Common myeloid progenitor, CD34-positive (primary cell): ENCODE data around the gene ARRB1.

Experiments
- CTCF ChIA-PET: fragments of 350-600 bp; sonication (Branson Sonifier 250); formaldehyde crosslinking; loops from one replicate; lab custom pipeline; 2021; ENCODE audit warnings: antibody characterized with exemption; lab: Charles Lee
- POLR2A ChIA-PET: fragments of 350-600 bp; sonication (Branson Sonifier 250); formaldehyde crosslinking; loops from one replicate; lab custom pipeline; 2021; ENCODE audit warnings: antibody characterized with exemption; lab: Charles Lee
- DNase-seq, 3 donors: peaks; one replicate each; pipeline versions ENCODE4 v3.0.0 to v3.0.0-alpha.2; 2013
- H3K27ac ChIP-seq, 2 experiments: 1 replicate in 1 of 2; 2 replicates in 1 of 2; pipeline ENCODE4 v1.7.0; 2013; ENCODE audit warnings: inconsistent platforms in 2 of 2, low read length in 2 of 2, mild to moderate bottlenecking in 2 of 2, low read depth in 1 of 2, moderate library complexity in 1 of 2; ENCODE audit not compliant: severe bottlenecking in 2 of 2, insufficient read depth in 1 of 2, poor library complexity in 1 of 2
- H3K27me3 ChIP-seq, 5 experiments: replicated peaks in 2 of 5; 1 replicate in 3 of 5; 2 replicates in 2 of 5; pipeline versions ENCODE4 v1.6.1 to v1.7.0; 2013; ENCODE audit warnings: low read length in 4 of 5, mild to moderate bottlenecking in 2 of 5, moderate library complexity in 2 of 5, inconsistent platforms in 1 of 5; ENCODE audit not compliant: insufficient read depth in 5 of 5, control insufficient read depth in 4 of 5
- H3K36me3 ChIP-seq, 4 experiments: 1 replicate in 2 of 4; 2 replicates in 2 of 4; pipeline versions ENCODE4 v1.6.1 to v1.7.0; 2013; ENCODE audit warnings: low read length in 3 of 4, control low read depth in 1 of 4, mild to moderate bottlenecking in 1 of 4; ENCODE audit not compliant: control insufficient read depth in 4 of 4, insufficient read depth in 4 of 4
- H3K4me1 ChIP-seq, 4 experiments: 1 replicate in 3 of 4; 2 replicates in 1 of 4; pipeline versions ENCODE4 v1.6.1 to v1.7.1; 2013; ENCODE audit warnings: low read length in 3 of 4, mild to moderate bottlenecking in 3 of 4, control low read depth in 1 of 4, inconsistent platforms in 1 of 4, moderate library complexity in 1 of 4; ENCODE audit not compliant: control insufficient read depth in 4 of 4, insufficient read depth in 4 of 4; ENCODE audit errors: control extremely low read depth in 1 of 4
- H3K4me3 ChIP-seq, 7 experiments: 1 replicate in 4 of 7; 2 replicates in 3 of 7; pipeline versions ENCODE4 v1.5.1 to v1.7.0; 2013; ENCODE audit warnings: mild to moderate bottlenecking in 7 of 7, low read length in 6 of 7, moderate library complexity in 6 of 7, inconsistent platforms in 2 of 7, low read depth in 2 of 7, control low read depth in 1 of 7; ENCODE audit not compliant: insufficient read depth in 4 of 7, control insufficient read depth in 1 of 7; ENCODE audit errors: extremely low read depth in 1 of 7
- H3K9me3 ChIP-seq, 5 experiments: 1 replicate in 4 of 5; 2 replicates in 1 of 5; pipeline versions ENCODE4 v1.6.1 to v1.7.1; 2013; ENCODE audit warnings: low read length in 4 of 5, mild to moderate bottlenecking in 2 of 5, inconsistent platforms in 1 of 5, low read depth in 1 of 5, moderate library complexity in 1 of 5; ENCODE audit not compliant: control insufficient read depth in 4 of 5, insufficient read depth in 2 of 5; ENCODE audit errors: control extremely low read depth in 1 of 5
- WGBS: methylation state at CpG from one replicate; pipeline ENCODE4 v1.1.5; 2013; ENCODE audit not compliant: insufficient coverage; 5-methylcytosine and 5-hydroxymethylcytosine counted together

The ARRB1 gene

DNA sequence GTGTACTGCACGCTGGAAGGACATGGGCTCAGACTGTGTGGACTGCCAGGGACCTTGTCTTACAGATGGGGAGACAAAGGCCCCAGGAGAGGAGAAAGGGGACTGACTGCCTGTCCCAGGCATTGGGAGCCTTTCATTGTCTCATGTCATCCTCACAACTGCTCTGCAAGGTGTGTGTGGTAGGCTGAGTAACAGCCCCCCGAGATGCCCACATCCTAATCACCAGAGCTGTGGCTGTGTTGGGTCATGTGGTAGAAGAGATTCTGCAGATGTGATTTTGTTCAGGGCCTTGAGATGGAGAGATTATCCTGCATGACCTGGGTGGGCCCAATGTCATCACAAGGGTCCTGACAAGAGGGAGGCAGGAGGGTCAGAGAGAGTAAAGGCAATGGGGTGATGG is 39.1 kb downstream of the ARRB1 start:
- ChIA-PET CTCF (interaction anchor here (1.1 to 2.6 kb wide), 3 partner anchors 27 to 73 kb away, joined by 3 to 12 read pairs (median 6); no protein-coding TSS in a partner anchor), POLR2A (no interaction called here)
- WGBS, result 86% methylated on average over 2 of the region's 2 CpGs
- Histone ChIP-seq H3K27me3 (no peaks in the 10 kb centered on the region), H3K4me3 (no peak overlapping the region), H3K9me3 (no peaks in the 10 kb centered on the region), H3K4me1 (peaks cover 3 to 28% (median 17%) of the 10 kb centered on the region in 4 experiments), H3K36me3 (peaks cover 3 to 61% (median 17%) of the 10 kb centered on the region in 4 experiments), H3K27ac (no peak overlapping the region)
- no peak for DNase-seq

DNA sequence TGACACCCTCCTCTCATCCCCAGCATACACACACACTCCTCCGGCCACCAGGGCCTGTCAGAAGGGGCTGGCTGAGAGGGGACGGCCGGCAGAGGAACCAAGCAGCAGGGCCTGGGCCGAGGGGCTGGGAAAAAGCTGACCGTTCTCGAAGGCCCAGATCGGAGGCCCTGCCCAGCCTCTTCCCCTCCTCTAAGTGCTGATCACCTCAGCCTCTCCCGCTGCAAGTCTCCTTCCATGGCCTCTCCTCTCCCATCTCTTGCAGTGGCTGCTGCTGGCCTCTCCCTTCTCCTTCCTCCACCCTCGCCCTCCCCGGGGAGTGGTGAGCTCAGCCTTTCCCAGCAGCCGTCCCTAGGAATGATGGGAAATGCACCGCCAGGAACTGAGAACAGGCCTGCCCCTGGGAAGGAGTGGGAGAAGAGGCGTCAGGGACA is 39.6 kb downstream of the ARRB1 start:
- Histone ChIP-seq H3K4me3 (no peak overlapping the region), H3K9me3 (no peaks in the 10 kb centered on the region), H3K4me1 (peaks cover 3 to 25% (median 17%) of the 10 kb centered on the region in 4 experiments), H3K36me3 (peaks cover 3 to 62% (median 18%) of the 10 kb centered on the region in 4 experiments), H3K27me3 (no peaks in the 10 kb centered on the region), H3K27ac (peak overlapping the region in 1 of 2 experiments; percentile 25)
- DNase-seq, result no peak
- ChIA-PET CTCF (interaction anchor here (1.1 to 2.6 kb wide), 2 partner anchors 32 to 73 kb away, joined by 6 to 12 read pairs; no protein-coding TSS in a partner anchor), POLR2A (no interaction called here)
- 93% methylated on average over 11 of the region's 13 CpGs for WGBS

DNA sequence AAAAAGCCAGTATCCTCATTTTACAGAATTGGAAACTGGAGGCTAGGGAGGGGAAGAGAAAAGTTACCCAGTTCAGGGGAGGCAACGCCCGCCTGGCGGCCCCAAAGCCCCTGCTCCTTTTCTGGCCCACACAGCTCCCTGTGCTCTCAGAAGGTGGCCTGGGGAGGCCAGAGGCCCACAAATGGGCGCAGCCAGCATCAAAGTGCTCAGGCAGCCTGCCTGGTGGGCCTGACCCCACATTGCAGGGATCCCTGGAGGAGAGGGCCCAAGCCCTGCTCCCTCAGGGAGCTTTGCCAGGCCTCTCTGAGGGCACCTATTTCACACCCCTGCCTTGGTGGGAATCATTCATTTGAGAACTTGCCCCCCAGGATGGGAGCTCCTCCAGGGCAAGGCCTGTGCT is 42.5 kb downstream of the ARRB1 start:
- H3K4me1 ChIP-seq, result peaks cover 0 to 7% (median 2%) of the 10 kb centered on the region in 4 experiments
- POLR2A ChIA-PET, result no interaction called here
- CTCF ChIA-PET, result interaction anchor here (0.8 to 1.6 kb wide), 4 partner anchors 9 to 28 kb away, joined by 3 to 4 read pairs (median 3); no protein-coding TSS in a partner anchor

DNA sequence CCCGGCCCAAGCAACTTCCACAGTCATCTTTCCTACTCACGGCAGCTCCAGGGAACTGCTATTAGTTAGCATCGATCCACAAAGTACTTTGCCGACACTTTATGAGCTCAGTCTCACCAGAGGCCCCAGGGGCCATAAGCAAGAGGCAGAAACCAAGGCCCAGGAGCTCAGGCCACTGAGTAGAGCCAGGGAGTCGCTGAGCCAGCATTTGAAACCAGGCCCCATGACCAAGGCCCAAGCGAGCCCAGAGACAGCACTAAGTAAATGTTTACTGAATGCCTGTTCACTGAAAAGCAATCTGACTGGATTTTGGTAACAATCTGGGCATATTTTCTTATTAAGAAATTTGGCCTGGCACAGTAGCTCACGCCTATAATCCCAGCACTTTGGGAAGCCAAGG is 43.3 kb downstream of the ARRB1 start:
- POLR2A ChIA-PET, result interaction anchor here (0.6 kb wide), 1 partner anchor 28 kb away, joined by 3 read pairs; no protein-coding TSS in a partner anchor
- WGBS, result 96% methylated on average over 7 of the region's 7 CpGs
- no peaks in the 10 kb centered on the region for H3K27me3 ChIP-seq
- peaks cover 0 to 7% (median 2%) of the 10 kb centered on the region in 4 experiments for H3K4me1 ChIP-seq
- H3K27ac ChIP-seq, result peak overlapping the region in 1 of 2 experiments; percentile 55
- no peak overlapping the region for H3K4me3 ChIP-seq
- H3K36me3 ChIP-seq, result peaks cover 6 to 67% (median 25%) of the 10 kb centered on the region in 4 experiments
- CTCF ChIA-PET, result interaction anchor here (1.0 to 1.6 kb wide), 3 partner anchors 9 to 75 kb away, joined by 3 to 6 read pairs (median 5); no protein-coding TSS in a partner anchor
- H3K9me3 ChIP-seq, result no peaks in the 10 kb centered on the region
- no peak for DNase-seq

More for the DNA sequence above, 42.5 kb downstream of the ARRB1 start:
- Histone ChIP-seq H3K36me3 (peaks cover 6 to 61% (median 26%) of the 10 kb centered on the region in 4 experiments), H3K4me3 (no peak overlapping the region), H3K9me3 (no peaks in the 10 kb centered on the region), H3K27me3 (no peaks in the 10 kb centered on the region), H3K27ac (peak overlapping the region in 1 of 2 experiments; percentile 32)
- no peak for DNase-seq
- WGBS, result 88% methylated on average over 4 of the region's 4 CpGs

DNA sequence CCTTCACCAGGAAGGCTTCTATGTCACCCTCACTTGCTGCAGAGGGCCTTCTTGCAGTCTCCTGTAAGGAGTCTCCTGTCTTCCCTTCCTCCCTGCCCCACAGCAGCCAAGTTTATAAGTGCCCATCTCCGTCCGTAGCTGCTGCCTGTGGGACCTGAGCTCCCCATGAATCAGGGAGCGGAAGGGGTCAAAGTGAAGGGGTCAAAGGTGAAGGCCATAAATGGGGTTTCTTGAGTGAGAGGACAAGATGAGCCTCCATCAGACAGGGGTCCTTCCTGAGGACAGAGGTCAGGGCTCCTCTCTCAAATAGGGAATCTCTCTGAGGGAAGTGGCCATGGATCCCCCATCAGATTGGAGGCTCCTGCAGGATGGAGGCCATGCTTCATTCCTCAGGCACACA is 44.4 kb downstream of the ARRB1 start:
- H3K36me3 ChIP-seq, result peaks cover 6 to 59% (median 21%) of the 10 kb centered on the region in 4 experiments
- POLR2A ChIA-PET, result no interaction called here
- H3K4me3 ChIP-seq, result no peak overlapping the region
- WGBS, result 100% methylated on average over 1 of the region's 3 CpGs
- no peak overlapping the region for H3K27ac ChIP-seq
- H3K9me3 ChIP-seq, result no peaks in the 10 kb centered on the region
- DNase-seq, result no peak
- peaks cover 0 to 14% (median 5%) of the 10 kb centered on the region in 4 experiments for H3K4me1 ChIP-seq
- H3K27me3 ChIP-seq, result no peaks in the 10 kb centered on the region
- CTCF ChIA-PET, result interaction anchor here (0.6 to 1.6 kb wide), 5 partner anchors 10 to 69 kb away, joined by 3 to 6 read pairs (median 3); no protein-coding TSS in a partner anchor

DNA sequence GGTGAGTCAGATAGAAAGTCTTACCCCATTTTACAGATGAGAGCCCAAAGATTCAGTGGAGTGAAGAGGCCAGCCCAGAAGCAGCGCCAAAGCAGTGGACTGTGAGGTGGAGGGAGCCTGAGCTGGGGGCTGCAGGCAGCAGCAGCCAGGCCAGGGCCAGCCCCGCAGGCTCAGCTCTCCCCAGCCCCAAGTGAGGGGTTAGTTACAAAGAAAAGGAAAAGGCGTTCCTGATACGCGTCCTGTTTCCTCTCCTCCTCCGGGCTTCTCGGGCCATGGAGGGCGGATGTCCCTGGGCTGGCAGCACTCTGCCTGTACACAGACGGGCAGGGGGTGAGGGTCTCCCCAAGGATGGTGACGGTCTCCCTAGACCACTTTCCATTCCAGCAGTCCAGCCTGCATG is 44.9 kb downstream of the ARRB1 start:
- Histone ChIP-seq H3K27me3 (no peaks in the 10 kb centered on the region), H3K36me3 (peaks cover 6 to 56% (median 19%) of the 10 kb centered on the region in 4 experiments), H3K9me3 (no peaks in the 10 kb centered on the region), H3K4me1 (peaks cover 0 to 16% (median 5%) of the 10 kb centered on the region in 4 experiments), H3K27ac (peak overlapping the region in 1 of 2 experiments; percentile 6), H3K4me3 (no peak overlapping the region)
- CTCF ChIA-PET, result interaction anchor here (1.5 kb wide), 1 partner anchor 27 kb away, joined by 3 read pairs; no protein-coding TSS in a partner anchor
- POLR2A ChIA-PET, result no interaction called here
- DNase-seq, result no peak
- WGBS, result 62% methylated on average over 8 of the region's 10 CpGs

DNA sequence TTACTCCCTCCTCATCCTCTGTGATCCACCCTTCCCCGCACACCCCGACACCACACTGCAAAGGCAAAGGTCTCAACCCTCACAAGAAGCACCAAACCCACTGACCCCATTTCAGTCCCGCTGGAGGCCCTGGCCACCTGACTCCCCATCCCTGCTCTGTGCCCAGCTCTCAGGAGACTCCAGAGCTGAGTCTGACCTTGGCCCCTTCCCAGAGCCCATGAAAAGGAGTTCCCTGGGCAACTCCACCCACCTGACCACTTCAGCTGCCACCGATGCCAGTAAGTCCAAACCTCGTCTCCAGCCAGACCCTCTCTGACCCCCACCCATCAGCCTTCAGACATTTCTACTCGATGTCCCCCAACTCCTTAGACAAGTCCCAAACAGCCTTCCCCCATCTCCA is 45.5 kb downstream of the ARRB1 start:
- ChIA-PET CTCF (interaction anchor here (0.8 to 1.5 kb wide), 2 partner anchors 20 to 26 kb away, joined by 3 read pairs; no protein-coding TSS in a partner anchor), POLR2A (no interaction called here)
- H3K27ac ChIP-seq, result peak overlapping the region in 1 of 2 experiments; percentile 6
- peaks cover 6 to 57% (median 17%) of the 10 kb centered on the region in 4 experiments for H3K36me3 ChIP-seq
- peaks cover 0 to 19% (median 7%) of the 10 kb centered on the region in 4 experiments for H3K4me1 ChIP-seq
- no peak for DNase-seq
- H3K9me3 ChIP-seq, result no peaks in the 10 kb centered on the region
- no peak overlapping the region for H3K4me3 ChIP-seq
- H3K27me3 ChIP-seq, result no peaks in the 10 kb centered on the region
- 90% methylated on average over 4 of the region's 6 CpGs for WGBS
